ENCODE data around the gene DNAI2.

GRCh38 chr17:74245145-74245831, 28.7 kb upstream of the DNAI2 start:
- TF ChIP-seq CTCF (IDR thresholded peaks at IDR 0.05): no peak
- TF ChIP-seq POLR2A (IDR thresholded peaks at IDR 0.05): no peak
